Gastrocnemius medialis (tissue), 4 donors: ENCODE results near the gene CTNNA2. TPM values are rescaled to one million over a fixed set of nuclear protein-coding genes. Genes with fewer than 3 reads are reported as not detected.

Experiments
- ATAC-seq, 2 donors: fragments of 150-250 bp; one replicate each; pipeline ENCODE4 v1.9.1; 2016
- DNase-seq, 2 donors: peaks; one replicate each; pipeline ENCODE4 v3.0.0-alpha.2; 2019
- H3K27ac ChIP-seq, 4 donors: fragments of 200-600 bp; sonication (generic); 1 replicate in 1 of 4; 2 replicates in 3 of 4; pipeline ENCODE4 v1.5.1; 2016 to 2018; ENCODE audit warnings: mild to moderate bottlenecking in 2 of 4, moderate library complexity in 1 of 4
- H3K27me3 ChIP-seq, 3 donors: fragments of 200-600 bp; sonication (generic) in 2 of 3; 1 replicate in 1 of 3; 2 replicates in 2 of 3; pipeline versions ENCODE4 v1.5.1 to v1.6.0; 2016 to 2019; ENCODE audit warnings: mild to moderate bottlenecking in 1 of 3, moderate library complexity in 1 of 3
- H3K36me3 ChIP-seq, 2 donors: fragments of 200-600 bp; sonication (generic) in 1 of 2; one replicate each; pipeline ENCODE4 v1.5.1; 2017 to 2018
- H3K4me1 ChIP-seq, 2 donors: fragments of 200-600 bp; sonication (generic) in 1 of 2; one replicate each; pipeline ENCODE4 v1.5.1; 2016 to 2017; ENCODE audit warnings: mild to moderate bottlenecking in 2 of 2
- H3K4me3 ChIP-seq, 4 donors: fragments of 200-600 bp; sonication (generic) in 3 of 4; 1 replicate in 1 of 4; 2 replicates in 3 of 4; pipeline ENCODE4 v1.5.1; 2016 to 2019; ENCODE audit warnings: mild to moderate bottlenecking in 2 of 4
- H3K9me3 ChIP-seq, 3 donors: fragments of 200-600 bp; sonication (generic) in 2 of 3; 1 replicate in 1 of 3; 2 replicates in 2 of 3; pipeline ENCODE4 v1.5.1; 2016 to 2019
- CTCF ChIP-seq, 5 experiments: fragments of 450-650 bp in 3 of 5; fragments of 200-600 bp in 2 of 5; sonication (generic) in 2 of 5; IDR thresholded peaks in 4 of 5; conservative IDR thresholded peaks in 1 of 5; 1 replicate in 4 of 5; 2 replicates in 1 of 5; pipeline ENCODE4 v1.5.1; 2016 to 2019; ENCODE audit warnings: antibody characterized with exemption in 5 of 5, mild to moderate bottlenecking in 3 of 5, moderate library complexity in 3 of 5
- POLR2A ChIP-seq, 2 donors: fragments of 450-650 bp; IDR thresholded peaks; one replicate each; pipeline ENCODE4 v1.6.1; 2017; ENCODE audit warnings: antibody characterized with exemption in 2 of 2, mild to moderate bottlenecking in 2 of 2, moderate library complexity in 2 of 2
- in situ Hi-C, 4 donors: fragments of 200-750 bp; cut with MboI; loops; one replicate each; pipeline versions ENCODE4 v1.15.0 to v1.8.0; 2017; ENCODE audit warnings: low sequenced_read_pairs in 4 of 4
- intact Hi-C: fragments of 100-400 bp; cut with DNase I; formaldehyde crosslinking; loops from one replicate; pipeline ENCODE4 v1.15.1; 2023; ENCODE audit warnings: low total_unique reads
- total RNA-seq, 4 donors: library from RNA; depleted of rRNA; stranded (reverse); fragments of >200 nt; gene quantifications; one replicate each; pipeline versions ENCODE4 v1.1.0 to v1.2.3, GENCODE V29; 2016

The CTNNA2 gene
- total RNA-seq, 4 donors from 2014 or later: not detected

- Histone ChIP-seq H3K9me3 (no peaks in the 10 kb centered on the region), H3K4me1 (no peaks in the 10 kb centered on the region), H3K27ac (no peak overlapping the region), H3K4me3 (no peak overlapping the region), H3K36me3 (no peaks in the 10 kb centered on the region), H3K27me3 (no peaks in the 10 kb centered on the region)
- ATAC-seq (no peak), DNase-seq (no peak)
- in situ Hi-C loops: no loop called here
- intact Hi-C loops: no loop called here
- TF ChIP-seq POLR2A (IDR thresholded peaks at IDR 0.05) (no peak), CTCF (IDR thresholded peaks at IDR 0.05 in 4 of 5, conservative IDR thresholded peaks at IDR 0.05 in 1 of 5) (no peak)
Observed at GRCh38 chr2:80365762-80366161, 852.9 kb downstream of the CTNNA2 start.

- TF ChIP-seq POLR2A (IDR thresholded peaks at IDR 0.05) (no peak), CTCF (IDR thresholded peaks at IDR 0.05 in 4 of 5, conservative IDR thresholded peaks at IDR 0.05 in 1 of 5) (no peak)
- ATAC-seq: no peak
- H3K27ac ChIP-seq: no peak overlapping the region
- H3K27me3 ChIP-seq: no peaks in the 10 kb centered on the region
- H3K4me1 ChIP-seq: no peaks in the 10 kb centered on the region
- H3K36me3 ChIP-seq: no peaks in the 10 kb centered on the region
- intact Hi-C loops: no loop called here
- in situ Hi-C loops: no loop called here
- no peak for DNase-seq
- no peaks in the 10 kb centered on the region for H3K9me3 ChIP-seq
- H3K4me3 ChIP-seq: no peak overlapping the region
Observed at GRCh38 chr2:80370375-80371009, 857.6 kb downstream of the CTNNA2 start.

GRCh38 chr2:80374105-80374504, 861.3 kb downstream of the CTNNA2 start:
- TF ChIP-seq CTCF (IDR thresholded peaks at IDR 0.05 in 4 of 5, conservative IDR thresholded peaks at IDR 0.05 in 1 of 5) (no peak), POLR2A (IDR thresholded peaks at IDR 0.05) (no peak)
- Histone ChIP-seq H3K27ac (no peak overlapping the region), H3K36me3 (no peaks in the 10 kb centered on the region), H3K27me3 (no peaks in the 10 kb centered on the region), H3K4me3 (no peak overlapping the region), H3K4me1 (no peaks in the 10 kb centered on the region), H3K9me3 (no peaks in the 10 kb centered on the region)
- no peak for DNase-seq
- intact Hi-C loops: no loop called here
- ATAC-seq: no peak
- in situ Hi-C loops: no loop called here

GRCh38 chr2:80377071-80377470, 864.2 kb downstream of the CTNNA2 start:
- H3K27me3 ChIP-seq: no peaks in the 10 kb centered on the region
- TF ChIP-seq POLR2A (IDR thresholded peaks at IDR 0.05) (no peak), CTCF (IDR thresholded peaks at IDR 0.05 in 4 of 5, conservative IDR thresholded peaks at IDR 0.05 in 1 of 5) (no peak)
- intact Hi-C loops: no loop called here
- no peaks in the 10 kb centered on the region for H3K9me3 ChIP-seq
- no peaks in the 10 kb centered on the region for H3K4me1 ChIP-seq
- H3K4me3 ChIP-seq: no peak overlapping the region
- H3K36me3 ChIP-seq: no peaks in the 10 kb centered on the region
- H3K27ac ChIP-seq: no peak overlapping the region
- in situ Hi-C loops: no loop called here
- ATAC-seq: no peak
- DNase-seq: no peak

- no peaks in the 10 kb centered on the region for H3K27me3 ChIP-seq
- no peaks in the 10 kb centered on the region for H3K4me1 ChIP-seq
- TF ChIP-seq CTCF (IDR thresholded peaks at IDR 0.05 in 4 of 5, conservative IDR thresholded peaks at IDR 0.05 in 1 of 5): no peak
- intact Hi-C loops: no loop called here
- no peaks in the 10 kb centered on the region for H3K36me3 ChIP-seq
- H3K27ac ChIP-seq: no peak overlapping the region
- in situ Hi-C loops: no loop called here
- H3K4me3 ChIP-seq: no peak overlapping the region
- ATAC-seq (no peak), DNase-seq (no peak)
- H3K9me3 ChIP-seq: no peaks in the 10 kb centered on the region
Observed at GRCh38 chr2:80380736-80381135, 867.9 kb downstream of the CTNNA2 start.
